Loucy (cell line): ENCODE results near the gene SNAP23.

ENCODE experiments used
- H2AFZ ChIP-seq: fragments of 200-600 bp; sonication (generic); 2 replicates; pipeline ENCODE4 v1.6.0; 2016; ENCODE audit warnings: antibody characterized with exemption, mild to moderate bottlenecking, low read length, moderate library complexity
- H3F3A ChIP-seq: fragments of 200-600 bp; 2 replicates; pipeline ENCODE4 v1.6.0; 2016; ENCODE audit warnings: antibody characterized with exemption, low read depth, mild to moderate bottlenecking
- H3K27me3 ChIP-seq: fragments of 200-600 bp; sonication (generic); 2 replicates; pipeline ENCODE4 v1.6.1; 2014; ENCODE audit warnings: low read length, mild to moderate bottlenecking; ENCODE audit not compliant: insufficient read depth, poor library complexity, severe bottlenecking
- H3K36me3 ChIP-seq: fragments of 200-600 bp; sonication (generic); 2 replicates; pipeline ENCODE4 v1.6.1; 2016; ENCODE audit warnings: low read length; ENCODE audit not compliant: insufficient read depth
- H3K4me1 ChIP-seq: fragments of 200-600 bp; sonication (generic); 2 replicates; pipeline ENCODE4 v1.5.1; 2014; ENCODE audit warnings: low read length, mild to moderate bottlenecking; ENCODE audit not compliant: insufficient read depth, poor library complexity, severe bottlenecking
- H3K4me2 ChIP-seq: fragments of 200-600 bp; sonication (generic); 2 replicates; pipeline ENCODE4 v1.6.0; 2014; ENCODE audit warnings: antibody characterized with exemption, low read length, low read depth, mild to moderate bottlenecking; ENCODE audit not compliant: poor library complexity, severe bottlenecking
- H3K4me3 ChIP-seq: fragments of 200-600 bp; sonication (generic); 2 replicates; pipeline ENCODE4 v1.5.1; 2014; ENCODE audit warnings: low read length, mild to moderate bottlenecking, mixed read lengths; ENCODE audit not compliant: poor library complexity, severe bottlenecking
- H3K79me2 ChIP-seq: fragments of 200-600 bp; sonication (generic); 2 replicates; pipeline ENCODE4 v1.6.1; 2014; ENCODE audit warnings: low read length; ENCODE audit not compliant: insufficient read depth
- H3K9ac ChIP-seq: fragments of 200-600 bp; sonication (generic); 2 replicates; pipeline ENCODE4 v1.6.0; 2014; ENCODE audit warnings: mild to moderate bottlenecking, low read depth, low read length, moderate library complexity; ENCODE audit not compliant: poor library complexity, severe bottlenecking
- H3K9me2 ChIP-seq: fragments of 200-600 bp; sonication (generic); replicated peaks from 2 replicates; pipeline ENCODE4 v1.6.1; 2016; ENCODE audit warnings: low read depth, low read length, mixed read lengths
- H3K9me3 ChIP-seq: fragments of 200-600 bp; sonication (generic); 2 replicates; pipeline ENCODE4 v1.6.1; 2014; ENCODE audit warnings: mild to moderate bottlenecking, antibody characterized with exemption, low read length, low read depth; ENCODE audit not compliant: insufficient read depth
- H4K20me1 ChIP-seq: fragments of 200-600 bp; sonication (generic); 2 replicates; pipeline ENCODE4 v1.6.0; 2014; ENCODE audit warnings: antibody characterized with exemption, low read length, mild to moderate bottlenecking; ENCODE audit not compliant: insufficient read depth, poor library complexity, severe bottlenecking
- EZH2phosphoT487 ChIP-seq: fragments of 200-600 bp; IDR thresholded peaks from 2 replicates; pipeline ENCODE4 v1.6.1; 2018; ENCODE audit warnings: antibody characterized with exemption, mild to moderate bottlenecking, moderate library complexity, borderline replicate concordance
- TF ChIP-seq, protein P1 (sequence below): fragments of 200-600 bp; sonication (generic); conservative IDR thresholded peaks from 2 replicates; pipeline ENCODE4 v1.5.1; 2014; ENCODE audit warnings: mild to moderate bottlenecking, antibody characterized with exemption, low read length

Gene SNAP23

DNA sequence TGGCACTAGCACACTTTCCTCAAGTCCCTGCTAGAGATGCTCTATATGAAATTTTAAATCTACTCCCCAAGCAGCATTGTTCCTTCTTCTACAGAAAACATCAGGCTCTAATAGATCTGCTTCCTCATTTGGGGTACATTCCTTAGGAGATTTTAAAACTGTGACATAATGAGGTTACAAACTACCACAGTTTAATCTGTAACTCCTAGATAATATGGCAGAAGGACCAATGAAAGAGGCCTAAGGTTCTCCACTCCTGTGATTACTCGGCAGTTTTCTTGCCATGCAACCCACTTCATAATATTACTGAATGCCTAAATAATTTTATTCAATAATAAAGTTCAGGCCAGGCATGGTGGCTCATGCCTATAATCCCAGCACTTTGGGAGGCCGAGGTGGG, 20.6 kb upstream of the SNAP23 start:
- Histone ChIP-seq H3K4me3 (no peak overlapping the region), H3K9ac (no peak overlapping the region), H4K20me1 (no peaks in the 10 kb centered on the region), H3K4me2 (no peak overlapping the region), H3K9me2 (no peaks in the 10 kb centered on the region), H3K4me1 (no peaks in the 10 kb centered on the region), H3F3A (no peaks in the 10 kb centered on the region), H2AFZ (no peak overlapping the region), H3K27me3 (no peaks in the 10 kb centered on the region), H3K9me3 (no peaks in the 10 kb centered on the region), H3K36me3 (peaks cover 8% of the 10 kb centered on the region; the same call in 1 of the 2 replicates), H3K79me2 (no peaks in the 10 kb centered on the region)
- TF ChIP-seq, protein P1, sequence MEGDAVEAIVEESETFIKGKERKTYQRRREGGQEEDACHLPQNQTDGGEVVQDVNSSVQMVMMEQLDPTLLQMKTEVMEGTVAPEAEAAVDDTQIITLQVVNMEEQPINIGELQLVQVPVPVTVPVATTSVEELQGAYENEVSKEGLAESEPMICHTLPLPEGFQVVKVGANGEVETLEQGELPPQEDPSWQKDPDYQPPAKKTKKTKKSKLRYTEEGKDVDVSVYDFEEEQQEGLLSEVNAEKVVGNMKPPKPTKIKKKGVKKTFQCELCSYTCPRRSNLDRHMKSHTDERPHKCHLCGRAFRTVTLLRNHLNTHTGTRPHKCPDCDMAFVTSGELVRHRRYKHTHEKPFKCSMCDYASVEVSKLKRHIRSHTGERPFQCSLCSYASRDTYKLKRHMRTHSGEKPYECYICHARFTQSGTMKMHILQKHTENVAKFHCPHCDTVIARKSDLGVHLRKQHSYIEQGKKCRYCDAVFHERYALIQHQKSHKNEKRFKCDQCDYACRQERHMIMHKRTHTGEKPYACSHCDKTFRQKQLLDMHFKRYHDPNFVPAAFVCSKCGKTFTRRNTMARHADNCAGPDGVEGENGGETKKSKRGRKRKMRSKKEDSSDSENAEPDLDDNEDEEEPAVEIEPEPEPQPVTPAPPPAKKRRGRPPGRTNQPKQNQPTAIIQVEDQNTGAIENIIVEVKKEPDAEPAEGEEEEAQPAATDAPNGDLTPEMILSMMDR = no peak
- no peak for TF ChIP-seq EZH2phosphoT487

DNA sequence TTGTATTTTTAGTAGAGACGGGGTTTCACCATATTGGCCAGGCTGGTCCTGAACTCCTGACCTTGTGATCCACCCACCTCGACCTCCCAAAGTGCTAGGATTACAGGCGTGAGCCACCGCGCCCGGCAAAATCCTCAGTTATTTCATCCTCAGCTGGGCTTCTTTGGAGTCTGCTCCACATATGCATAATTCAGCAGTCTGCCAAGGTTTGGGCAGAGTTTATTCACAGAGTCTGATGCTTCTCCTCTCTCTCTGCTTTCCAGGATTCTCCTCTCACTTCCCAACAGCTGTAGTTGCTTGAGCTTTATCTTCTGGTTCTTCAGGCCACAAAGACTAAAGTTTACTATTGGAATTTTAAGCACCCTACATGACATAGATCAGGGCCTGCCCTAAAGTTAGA, 12.7 kb upstream of the SNAP23 start:
- Histone ChIP-seq H3K9ac (no peak overlapping the region), H3K79me2 (peaks cover 28% of the 10 kb centered on the region), H4K20me1 (no peaks in the 10 kb centered on the region), H3K4me3 (no peak overlapping the region), H3K27me3 (no peaks in the 10 kb centered on the region), H3F3A (no peaks in the 10 kb centered on the region), H2AFZ (no peak overlapping the region), H3K9me3 (no peaks in the 10 kb centered on the region), H3K4me1 (peaks cover 6% of the 10 kb centered on the region), H3K36me3 (no peaks in the 10 kb centered on the region), H3K4me2 (no peak overlapping the region), H3K9me2 (no peaks in the 10 kb centered on the region)
- no peak for TF ChIP-seq EZH2phosphoT487
- TF ChIP-seq, protein P1 = no peak

DNA sequence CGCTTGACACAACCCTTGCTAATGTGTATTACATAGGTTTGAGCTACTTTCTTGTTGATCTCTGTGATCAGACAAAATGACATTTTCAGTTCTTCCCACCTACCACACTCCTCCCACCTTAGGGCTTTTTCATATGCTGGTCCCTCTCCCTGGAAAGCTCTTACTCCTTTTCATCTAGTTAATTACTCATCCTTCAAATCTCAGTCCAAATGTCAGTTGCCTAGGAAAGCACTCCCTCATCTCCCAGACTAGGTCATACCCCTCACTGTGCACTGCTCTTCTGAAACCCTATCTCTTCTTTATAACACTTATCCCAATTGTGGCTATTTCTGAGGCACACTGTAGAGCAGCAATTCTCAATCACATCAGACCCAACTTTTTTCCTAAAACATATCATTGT, 11.8 kb upstream of the SNAP23 start:
- TF ChIP-seq, protein P1 = no peak
- TF ChIP-seq EZH2phosphoT487 = no peak
- H2AFZ ChIP-seq = no peak overlapping the region

More for the DNA sequence above, 11.8 kb upstream of the SNAP23 start:
- no peaks in the 10 kb centered on the region for H4K20me1 ChIP-seq
- H3K4me3 ChIP-seq = no peak overlapping the region
- peaks cover 16% of the 10 kb centered on the region for H3K4me1 ChIP-seq
- H3K27me3 ChIP-seq = no peaks in the 10 kb centered on the region
- H3K9me2 ChIP-seq = no peaks in the 10 kb centered on the region
- no peaks in the 10 kb centered on the region for H3F3A ChIP-seq
- H3K9ac ChIP-seq = no peak overlapping the region
- no peaks in the 10 kb centered on the region for H3K36me3 ChIP-seq
- H3K4me2 ChIP-seq = no peak overlapping the region
- peaks cover 37% of the 10 kb centered on the region for H3K79me2 ChIP-seq
- no peaks in the 10 kb centered on the region for H3K9me3 ChIP-seq
